Ishikawa (cell line): ENCODE data around the gene BMPER.

Source experiments
- CEBPB ChIP-seq: IDR thresholded peaks from 2 replicates; pipeline ENCODE4 v1.6.1; 2012
- CREB1 ChIP-seq: IDR thresholded peaks from 2 replicates; pipeline ENCODE4 v1.6.1; 2012; ENCODE audit warnings: low read depth
- EGR1 ChIP-seq: IDR thresholded peaks from 2 replicates; pipeline ENCODE4 v1.6.1; 2012
- FOXM1 ChIP-seq: IDR thresholded peaks from 2 replicates; pipeline ENCODE4 v1.6.1; 2012; ENCODE audit warnings: low read depth, borderline replicate concordance
- NFIC ChIP-seq: IDR thresholded peaks from 2 replicates; pipeline ENCODE4 v1.6.1; 2012
- RAD21 ChIP-seq: IDR thresholded peaks from 2 replicates; pipeline ENCODE4 v1.6.1; 2012; ENCODE audit warnings: low read depth
- REST ChIP-seq: IDR thresholded peaks from 2 replicates; pipeline ENCODE4 v1.6.1; 2012; ENCODE audit warnings: low read depth, mild to moderate bottlenecking
- TAF1 ChIP-seq: IDR thresholded peaks from 2 replicates; pipeline ENCODE4 v1.6.1; 2012; ENCODE audit warnings: low read depth, mild to moderate bottlenecking
- TCF12 ChIP-seq: IDR thresholded peaks from 2 replicates; pipeline ENCODE4 v1.6.1; 2012; ENCODE audit warnings: low read depth
- TEAD4 ChIP-seq: IDR thresholded peaks from 2 replicates; pipeline ENCODE4 v1.6.1; 2012
- TF ChIP-seq, protein P1 (sequence below): IDR thresholded peaks from 2 replicates; pipeline ENCODE4 v1.6.1; 2012

The BMPER gene

DNA sequence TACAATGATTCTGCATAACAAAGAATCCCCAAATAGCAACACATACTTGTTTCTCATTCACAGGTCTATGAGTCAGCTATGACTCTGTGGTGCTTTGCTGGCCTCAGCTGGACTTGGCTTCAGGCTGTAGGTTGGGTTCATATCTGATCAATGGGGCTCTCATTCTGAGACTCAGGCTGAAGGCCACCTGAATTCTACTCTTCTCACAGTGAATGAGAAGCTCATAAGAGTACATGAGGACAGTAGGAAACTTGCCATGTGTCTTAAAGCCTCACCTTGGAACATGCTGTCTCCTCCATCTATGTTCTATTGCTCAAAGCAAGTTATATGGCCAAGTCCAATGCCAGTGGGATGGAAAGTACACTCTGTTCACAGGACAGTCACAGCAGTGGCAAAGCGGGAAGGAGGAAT, 292.9 kb downstream of the BMPER start:
- TF ChIP-seq REST (no peak), TCF12 (no peak), NFIC (no peak), TAF1 (no peak), CREB1 (no peak), FOXM1 (no peak), RAD21 (no peak), CEBPB (no peak), EGR1 (no peak), TEAD4 (no peak)
- TF ChIP-seq, protein P1, sequence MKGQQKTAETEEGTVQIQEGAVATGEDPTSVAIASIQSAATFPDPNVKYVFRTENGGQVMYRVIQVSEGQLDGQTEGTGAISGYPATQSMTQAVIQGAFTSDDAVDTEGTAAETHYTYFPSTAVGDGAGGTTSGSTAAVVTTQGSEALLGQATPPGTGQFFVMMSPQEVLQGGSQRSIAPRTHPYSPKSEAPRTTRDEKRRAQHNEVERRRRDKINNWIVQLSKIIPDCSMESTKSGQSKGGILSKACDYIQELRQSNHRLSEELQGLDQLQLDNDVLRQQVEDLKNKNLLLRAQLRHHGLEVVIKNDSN, result no peak
